ENCODE measurements around the gene PLEKHM1. TPM values are rescaled to one million over a fixed set of nuclear protein-coding genes. Genes with fewer than 3 reads are reported as not detected.
"Not testable (repeated sequence)": the region's sequence is repeated elsewhere in the genome, so short reads cannot be mapped to it uniquely, and the experiment has no call there.

Gene PLEKHM1
- total RNA-seq, 1 donor from 2014 or later: 13.9 TPM

GRCh38 chr17:45468293-45469203 is 22.0 kb downstream of the PLEKHM1 start:
- DNase-seq (ENCODE audit: low spot score in 2 of 2); FAIRE-seq: not testable (repeated sequence)

GRCh38 chr17:45461524-45462327 is 28.8 kb downstream of the PLEKHM1 start:
- FAIRE-seq; DNase-seq (ENCODE audit: low spot score in 2 of 2): not testable (repeated sequence)

GRCh38 chr17:45460422-45460821 is 30.1 kb downstream of the PLEKHM1 start:
- FAIRE-seq; DNase-seq (ENCODE audit: low spot score in 2 of 2): not testable (repeated sequence)

DNA sequence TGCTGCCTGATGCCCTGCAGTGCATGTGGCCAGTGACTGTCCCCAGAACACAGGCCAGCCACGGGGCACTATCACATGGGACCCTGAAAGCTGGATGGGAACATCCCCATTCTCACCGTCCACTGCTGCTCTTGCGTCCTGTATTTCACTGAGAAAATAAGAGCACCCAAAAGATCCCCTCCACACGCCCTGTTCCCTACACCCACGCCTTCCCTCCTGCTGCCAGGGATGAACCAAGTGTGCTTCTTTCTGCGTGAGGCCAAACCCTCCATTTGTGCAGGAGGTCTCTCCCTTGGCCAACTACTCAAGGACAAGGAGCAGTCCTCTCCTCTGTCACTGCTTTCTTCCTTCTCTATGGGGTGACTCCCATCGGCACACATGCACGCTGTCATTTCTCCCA is 36.2 kb downstream of the PLEKHM1 start:
- not testable (repeated sequence) for DNase-seq (ENCODE audit: low spot score in 2 of 2); FAIRE-seq

DNA sequence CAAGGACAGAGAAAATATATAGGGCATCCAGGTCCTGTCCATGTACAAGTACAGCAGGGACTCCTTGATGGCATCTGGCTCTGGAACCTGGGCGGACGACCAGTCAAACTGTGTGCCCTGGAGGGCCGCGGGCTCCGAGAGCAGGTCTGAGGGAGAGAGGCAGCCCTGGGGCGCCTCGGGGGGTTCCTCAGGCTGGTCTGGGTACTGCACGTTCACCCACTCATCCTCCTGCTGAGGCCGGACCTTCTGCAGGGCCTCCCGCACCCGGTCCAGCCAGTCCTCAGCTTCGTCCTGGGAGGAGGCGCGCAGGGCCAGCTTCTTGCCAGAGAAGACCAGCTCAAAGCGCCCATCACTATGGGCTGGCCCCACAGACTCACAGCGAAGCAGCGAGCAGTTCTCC is 36.8 kb downstream of the PLEKHM1 start:
- FAIRE-seq: not testable (repeated sequence)

DNA sequence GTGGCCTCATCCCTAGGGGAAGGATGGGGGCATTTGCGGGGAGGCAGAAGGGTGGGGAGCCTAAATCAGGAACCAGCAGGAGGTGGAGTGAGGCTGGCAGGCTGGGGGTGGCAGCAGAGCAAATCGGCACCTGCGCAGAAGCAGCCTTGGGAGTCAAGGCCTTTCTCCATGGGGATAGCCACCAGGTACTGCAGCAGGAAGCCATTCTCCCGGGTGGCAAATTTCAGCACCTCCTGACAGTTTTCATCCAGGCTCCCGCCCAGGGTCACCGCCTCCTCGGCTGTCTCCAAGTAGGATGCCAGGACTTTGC is 37.3 kb downstream of the PLEKHM1 start:
- DNase-seq (ENCODE audit: low spot score in 2 of 2); FAIRE-seq: not testable (repeated sequence)

More for the DNA sequence above, 36.8 kb downstream of the PLEKHM1 start:
- not testable (repeated sequence) for DNase-seq (ENCODE audit: low spot score in 2 of 2)

DNA sequence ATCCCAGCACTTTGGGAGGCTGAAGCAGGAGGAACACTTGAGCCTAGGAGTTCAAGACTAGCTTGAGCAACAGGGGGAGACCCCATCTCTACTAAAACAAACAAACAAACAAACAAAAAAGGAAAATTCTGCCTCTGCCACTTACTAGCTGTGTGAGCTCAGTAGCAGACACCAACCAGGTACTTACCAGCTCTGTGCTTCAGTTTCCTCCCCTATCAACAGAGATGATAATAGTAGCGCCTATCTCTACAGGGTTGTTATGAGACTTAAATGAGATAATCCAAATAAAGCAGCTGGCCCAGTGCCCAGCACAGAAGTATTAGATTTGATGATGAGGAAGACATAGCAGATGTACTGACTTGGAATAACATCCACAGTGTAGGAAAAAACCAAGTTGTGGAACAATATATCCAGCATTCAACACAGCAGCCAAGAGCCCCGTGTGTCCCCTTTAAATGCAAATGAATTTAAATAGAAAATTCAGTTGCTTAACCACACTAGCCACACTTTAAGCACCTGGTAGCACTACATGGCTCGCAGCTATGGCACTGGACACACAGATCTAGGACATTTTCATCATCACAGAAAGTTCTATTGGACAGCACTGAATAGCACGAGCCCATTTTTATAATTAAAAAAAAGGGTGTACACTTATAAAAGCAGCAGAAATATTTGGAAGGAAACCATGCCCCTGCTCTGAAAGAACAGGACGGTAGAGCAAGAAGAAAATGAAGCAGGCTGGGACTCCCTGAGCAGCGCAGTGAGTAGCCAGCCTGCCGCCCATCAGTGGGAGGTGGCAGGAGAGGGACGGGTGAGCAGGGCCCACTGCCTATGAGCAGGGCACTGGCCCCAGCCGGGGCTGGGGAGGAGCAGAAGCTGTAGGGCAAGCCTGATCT is 37.9 kb downstream of the PLEKHM1 start:
- FAIRE-seq; DNase-seq (ENCODE audit: low spot score in 2 of 2): not testable (repeated sequence)

DNA sequence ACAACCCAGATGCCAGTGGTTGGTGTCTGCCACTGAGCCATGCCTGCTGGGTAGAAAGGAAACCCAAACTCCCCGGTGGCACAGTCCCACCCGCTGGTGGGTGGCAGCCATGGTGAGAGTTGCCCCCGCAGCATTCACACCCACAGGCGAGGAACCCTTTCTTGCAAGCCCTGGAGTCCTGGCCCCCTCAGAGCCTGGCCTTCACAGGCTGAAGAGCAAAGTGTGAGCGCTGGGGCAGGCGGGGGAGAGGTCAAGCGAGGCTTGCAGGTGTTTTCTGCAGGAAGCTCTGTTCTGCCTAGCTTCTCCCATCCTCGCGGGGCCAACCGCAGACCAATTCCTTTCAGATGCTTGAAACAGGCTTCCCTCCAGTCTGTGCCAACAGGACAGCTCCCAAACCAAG is 38.9 kb downstream of the PLEKHM1 start:
- DNase-seq (ENCODE audit: low spot score in 2 of 2); FAIRE-seq: not testable (repeated sequence)

DNA sequence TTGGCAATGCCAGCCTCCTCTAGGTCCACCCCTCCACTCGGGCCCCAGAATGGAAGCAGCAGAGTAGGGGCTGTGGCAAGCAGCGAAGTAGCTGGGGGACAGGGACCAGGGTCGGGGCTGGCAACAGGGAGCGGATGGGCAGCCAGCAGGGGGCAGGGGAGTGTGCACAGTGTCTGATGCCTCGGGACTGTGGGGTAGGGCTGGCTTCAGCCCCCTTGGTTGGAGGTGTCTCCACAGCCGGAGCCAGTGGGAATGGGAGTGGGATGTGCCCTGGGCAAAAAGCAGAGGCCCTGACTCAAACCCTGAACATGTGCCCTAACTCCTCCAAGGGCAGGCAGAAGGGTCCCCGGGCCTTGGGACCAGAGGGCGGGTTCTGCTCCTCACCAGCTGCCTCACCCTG is 39.4 kb downstream of the PLEKHM1 start:
- DNase-seq (ENCODE audit: low spot score in 2 of 2) (no peak), FAIRE-seq (no peak)

DNA sequence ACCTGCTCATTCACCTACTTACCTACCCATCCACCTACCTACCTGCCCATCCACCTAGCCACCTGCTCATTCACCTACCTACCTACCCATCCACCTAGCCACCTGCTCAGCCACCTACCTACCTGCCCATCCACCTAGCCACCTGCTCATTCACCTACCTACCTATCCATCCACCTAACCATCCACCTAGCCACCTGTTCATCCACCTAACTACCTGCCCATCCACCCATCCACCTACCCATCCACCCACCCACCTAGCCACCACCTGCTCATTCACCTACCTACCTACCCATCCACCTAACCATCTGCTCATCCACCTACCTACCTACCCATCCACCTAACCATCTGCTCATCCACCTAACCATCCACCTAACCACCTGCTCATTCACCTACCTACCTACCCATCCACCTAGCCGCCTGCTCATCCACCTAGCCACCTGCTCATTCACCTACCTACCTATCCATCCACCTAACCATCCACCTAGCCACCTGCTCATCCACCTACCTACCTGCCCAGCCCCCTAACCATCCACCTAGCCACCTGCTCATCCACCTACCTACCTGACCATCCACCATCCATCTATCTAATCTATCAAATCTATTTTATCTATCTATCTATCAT is 40.7 kb downstream of the PLEKHM1 start:
- not testable (repeated sequence) for DNase-seq (ENCODE audit: low spot score in 2 of 2)

GRCh38 chr17:45449260-45449659 is 41.3 kb downstream of the PLEKHM1 start:
- DNase-seq (ENCODE audit: low spot score in 2 of 2); FAIRE-seq: not testable (repeated sequence)

More for the DNA sequence above, 40.7 kb downstream of the PLEKHM1 start:
- FAIRE-seq: not testable (repeated sequence)

DNA sequence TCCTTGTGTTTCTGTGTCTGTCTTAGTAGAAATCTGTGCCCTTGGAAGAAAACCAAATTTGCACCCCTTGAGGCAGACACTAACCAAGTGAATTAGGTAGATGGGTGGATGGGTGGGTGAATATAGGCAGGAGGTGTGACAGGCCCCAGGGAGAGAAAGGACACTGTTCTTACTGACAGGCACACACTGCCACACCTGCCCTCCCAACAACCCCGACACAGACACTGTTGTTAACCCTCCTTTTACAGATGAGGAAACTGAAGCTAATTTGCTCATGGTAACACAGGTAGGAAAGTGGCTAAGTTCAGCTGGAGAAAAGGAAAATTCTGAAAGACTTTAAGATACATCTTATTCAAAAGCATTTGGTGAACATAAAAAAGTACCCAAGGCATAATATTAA is 42.0 kb downstream of the PLEKHM1 start:
- FAIRE-seq; DNase-seq (ENCODE audit: low spot score in 2 of 2): not testable (repeated sequence)

DNA sequence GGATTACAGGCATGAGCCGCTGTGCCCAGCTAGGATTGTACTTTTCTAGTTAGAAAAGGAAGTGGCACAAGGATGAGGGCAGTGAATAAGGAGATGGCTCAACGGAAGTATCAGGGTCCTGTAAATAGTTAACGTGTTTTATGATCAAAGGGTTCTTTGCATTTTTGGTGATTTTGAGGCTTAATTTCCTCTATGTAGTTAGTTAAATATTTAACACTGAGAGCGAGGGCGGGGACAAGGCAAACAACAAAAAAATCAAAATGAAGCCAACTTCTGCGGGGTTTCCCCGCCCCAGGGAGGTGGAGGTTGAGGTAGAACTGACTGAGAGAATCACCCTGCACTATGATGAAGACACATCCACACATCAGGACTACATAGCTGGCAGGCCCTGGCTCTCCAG is 42.5 kb downstream of the PLEKHM1 start:
- not testable (repeated sequence) for DNase-seq (ENCODE audit: low spot score in 2 of 2); FAIRE-seq

DNA sequence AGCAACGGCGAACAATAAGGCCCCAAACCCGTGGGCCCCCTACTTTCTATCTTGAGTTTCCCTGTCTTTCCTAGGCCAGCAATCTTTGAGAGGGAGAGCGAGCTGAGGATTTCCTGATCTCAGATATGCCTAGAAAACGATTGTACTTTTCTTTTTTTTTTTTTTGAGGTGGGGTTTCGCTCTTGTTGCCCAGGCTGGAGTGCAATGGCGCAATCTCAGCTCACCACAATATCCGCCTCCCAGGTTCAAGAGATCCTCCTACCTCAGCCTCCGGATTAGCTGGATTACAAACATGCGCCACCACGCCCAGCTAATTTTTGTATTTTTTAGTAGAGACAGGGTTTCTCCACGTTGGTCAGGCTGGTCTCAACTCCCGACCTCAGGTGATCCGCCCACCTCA is 42.9 kb downstream of the PLEKHM1 start:
- FAIRE-seq; DNase-seq (ENCODE audit: low spot score in 2 of 2): not testable (repeated sequence)

GRCh38 chr17:45446872-45447625 is 43.5 kb downstream of the PLEKHM1 start:
- not testable (repeated sequence) for FAIRE-seq; DNase-seq (ENCODE audit: low spot score in 2 of 2)

DNA sequence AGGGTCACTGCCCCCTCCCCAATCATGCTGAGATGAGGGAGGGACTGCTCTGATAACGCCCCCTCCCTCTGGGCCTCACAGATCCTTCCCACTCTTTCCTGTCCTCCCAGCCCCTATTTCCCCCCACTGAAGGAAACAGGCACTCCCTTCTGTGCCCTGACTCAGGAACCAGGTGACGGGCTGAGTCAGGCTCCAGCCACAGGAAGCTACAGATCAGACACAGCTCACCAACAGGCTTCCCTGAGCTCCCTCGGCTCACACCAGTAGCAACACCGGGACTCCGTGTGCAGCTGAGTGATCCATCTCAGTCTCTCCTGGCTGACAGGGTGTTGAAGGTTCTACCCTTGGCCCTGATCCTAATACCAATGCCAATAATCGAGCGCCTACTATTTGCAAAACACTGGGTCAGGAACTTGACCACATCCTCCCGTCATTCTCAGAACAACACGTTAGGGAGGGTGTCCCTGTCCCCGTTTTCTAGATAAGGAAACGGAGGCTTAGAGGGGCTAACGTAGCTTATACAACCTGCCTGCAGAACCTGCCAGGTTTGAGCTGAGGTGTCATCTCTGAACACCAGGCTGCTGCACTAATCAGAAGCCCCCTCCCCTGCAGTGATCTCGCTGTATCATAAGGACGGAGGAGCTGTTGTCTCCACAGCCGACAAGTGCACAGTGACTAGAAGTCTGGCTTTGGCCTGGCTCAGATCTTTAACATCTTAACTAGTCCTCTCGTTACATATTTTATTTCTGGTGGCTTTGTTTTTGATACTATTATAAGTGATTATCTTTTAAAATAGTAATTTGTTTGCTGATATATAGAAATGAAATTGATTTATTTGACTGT is 44.4 kb downstream of the PLEKHM1 start:
- not testable (repeated sequence) for DNase-seq (ENCODE audit: low spot score in 2 of 2); FAIRE-seq

GRCh38 chr17:45444856-45445820 is 45.4 kb downstream of the PLEKHM1 start:
- FAIRE-seq; DNase-seq (ENCODE audit: low spot score in 2 of 2): not testable (repeated sequence)
